Cardiac muscle cell (in vitro differentiated cells and primary cell): ENCODE data around the gene SF3B1. TPM values are rescaled to one million over a fixed set of nuclear protein-coding genes. Genes with fewer than 3 reads are reported as not detected.
"Not testable (repeated sequence)": the region's sequence is repeated elsewhere in the genome, so short reads cannot be mapped to it uniquely, and the experiment has no call there.

Experiments
- DNase-seq, 2 donors: peaks; one replicate each; pipeline versions ENCODE4 v3.0.0 to v3.0.0-alpha.2; 2010 to 2017; ENCODE audit warnings: low read depth in 1 of 2, low spot score in 1 of 2
- H3K27ac ChIP-seq: fragments of 200-600 bp; sonication (generic); 2 replicates; pipeline ENCODE4 v1.5.1; 2016
- H3K27me3 ChIP-seq: fragments of 200-600 bp; sonication (generic); 2 replicates; pipeline ENCODE4 v1.6.0; 2016; ENCODE audit warnings: control low read depth
- H3K36me3 ChIP-seq: fragments of 200-600 bp; sonication (generic); 2 replicates; pipeline ENCODE4 v1.5.1; 2016; ENCODE audit warnings: control low read depth
- H3K4me1 ChIP-seq: fragments of 200-600 bp; sonication (generic); 2 replicates; pipeline ENCODE4 v1.8.1; 2017; ENCODE audit warnings: low read depth, mild to moderate bottlenecking, mixed run types
- H3K4me3 ChIP-seq: fragments of 200-600 bp; sonication (generic); 2 replicates; pipeline ENCODE4 v1.5.1; 2016; ENCODE audit warnings: mild to moderate bottlenecking
- H3K9me3 ChIP-seq: fragments of 200-600 bp; sonication (generic); 2 replicates; pipeline ENCODE4 v1.5.1; 2017; ENCODE audit warnings: low read depth, mild to moderate bottlenecking, control low read depth
- polyA plus RNA-seq: library from polyadenylated mRNA; unstranded; fragments of >200 nt; fragmentation: Nextera tagmentation; extraction: Ambion mirVana; gene quantifications from 2 replicates; pipeline ENCODE4 v1.2.1, GENCODE V29; 2016
- total RNA-seq: library from RNA; depleted of rRNA; stranded (reverse); fragments of >200 nt; gene quantifications from 2 replicates; pipeline ENCODE4 v1.2.3, GENCODE V29; 2016
- TF ChIP-seq, protein P1 (sequence below): IDR thresholded peaks from 2 replicates; pipeline ENCODE4 v1.5.1; 2012; ENCODE audit warnings: low read depth, mild to moderate bottlenecking, low read length

Gene SF3B1
- total and polyA plus RNA-seq, 2 experiments from 2014 or later, result 218 to 463 TPM

DNA sequence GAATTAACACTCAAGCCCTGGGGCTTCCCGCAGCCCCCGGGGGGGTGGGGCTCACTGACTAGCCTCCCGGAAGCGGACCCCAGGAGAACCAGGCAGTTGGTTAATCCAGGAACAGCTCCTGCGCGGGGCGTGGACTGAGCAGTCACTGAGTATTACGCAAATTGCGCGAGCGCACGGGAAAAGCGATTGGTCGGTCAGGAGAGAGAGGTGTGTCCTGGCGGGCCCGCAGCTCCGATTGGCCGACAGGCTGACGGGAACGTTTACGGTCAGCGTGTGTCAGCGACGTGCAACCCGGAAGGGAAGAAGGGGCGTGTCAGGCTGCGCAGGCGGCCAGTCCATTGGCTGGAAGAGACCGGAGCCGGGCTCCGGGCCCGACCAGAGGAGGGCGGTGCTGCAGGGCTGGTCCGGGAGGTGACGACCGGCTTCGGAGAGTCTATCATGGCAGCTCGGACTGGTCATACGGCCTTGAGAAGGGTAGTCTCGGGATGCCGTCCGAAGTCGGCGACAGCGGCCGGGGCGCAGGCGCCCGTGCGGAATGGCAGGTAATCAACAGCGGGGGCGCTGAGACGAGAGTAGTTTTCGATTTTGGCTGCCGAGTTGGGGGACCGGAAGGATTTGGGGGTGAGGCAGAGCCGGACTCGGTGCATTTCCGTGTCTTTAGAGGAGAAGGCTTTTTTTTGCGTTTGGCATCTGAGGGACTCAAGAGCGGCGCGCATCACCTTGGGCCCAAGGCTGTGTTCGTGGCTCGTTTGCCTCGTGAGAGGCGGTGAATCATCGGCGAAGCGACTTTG is 18.5 kb upstream of the SF3B1 start, which contains the start of gene COQ10B:
Gene COQ10B (plus strand): TSS at position 430 of the 791 bp plus-strand sequence. CDS start 9 bp downstream, at position 439.
- TF ChIP-seq, protein P1, sequence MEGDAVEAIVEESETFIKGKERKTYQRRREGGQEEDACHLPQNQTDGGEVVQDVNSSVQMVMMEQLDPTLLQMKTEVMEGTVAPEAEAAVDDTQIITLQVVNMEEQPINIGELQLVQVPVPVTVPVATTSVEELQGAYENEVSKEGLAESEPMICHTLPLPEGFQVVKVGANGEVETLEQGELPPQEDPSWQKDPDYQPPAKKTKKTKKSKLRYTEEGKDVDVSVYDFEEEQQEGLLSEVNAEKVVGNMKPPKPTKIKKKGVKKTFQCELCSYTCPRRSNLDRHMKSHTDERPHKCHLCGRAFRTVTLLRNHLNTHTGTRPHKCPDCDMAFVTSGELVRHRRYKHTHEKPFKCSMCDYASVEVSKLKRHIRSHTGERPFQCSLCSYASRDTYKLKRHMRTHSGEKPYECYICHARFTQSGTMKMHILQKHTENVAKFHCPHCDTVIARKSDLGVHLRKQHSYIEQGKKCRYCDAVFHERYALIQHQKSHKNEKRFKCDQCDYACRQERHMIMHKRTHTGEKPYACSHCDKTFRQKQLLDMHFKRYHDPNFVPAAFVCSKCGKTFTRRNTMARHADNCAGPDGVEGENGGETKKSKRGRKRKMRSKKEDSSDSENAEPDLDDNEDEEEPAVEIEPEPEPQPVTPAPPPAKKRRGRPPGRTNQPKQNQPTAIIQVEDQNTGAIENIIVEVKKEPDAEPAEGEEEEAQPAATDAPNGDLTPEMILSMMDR, result peak; percentile 34
- Histone ChIP-seq H3K9me3 (no peaks in the 10 kb centered on the region), H3K36me3 (no peaks in the 10 kb centered on the region), H3K27me3 (no peaks in the 10 kb centered on the region), H3K4me3 (peak within 1 kb of the TSS; percentile 90), H3K4me1 (peaks cover 8% of the 10 kb centered on the region), H3K27ac (peak within 1 kb of the TSS; percentile 97)
- peak; percentile 100 for DNase-seq

DNA sequence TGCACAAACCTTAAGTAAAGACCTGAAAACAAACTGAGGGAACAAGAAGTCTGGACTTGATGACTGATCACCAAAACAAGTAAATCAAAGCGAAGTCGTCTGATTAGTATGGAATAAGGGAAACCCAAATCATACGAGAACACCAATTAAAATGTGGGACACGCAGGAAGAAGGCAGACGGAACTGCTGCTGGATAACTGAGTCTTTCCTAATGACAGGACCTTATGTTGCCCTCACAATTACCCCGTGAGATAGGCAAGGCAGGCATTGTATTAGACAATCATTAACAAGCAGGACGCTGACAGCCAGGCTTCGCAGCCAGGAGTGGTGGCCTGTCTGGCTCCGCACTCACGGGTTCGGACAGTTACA is 17.9 kb upstream of the SF3B1 start:
- Histone ChIP-seq H3K36me3 (no peaks in the 10 kb centered on the region), H3K4me1 (peaks cover 8% of the 10 kb centered on the region), H3K27ac (peak overlapping the region; percentile 79), H3K9me3 (no peaks in the 10 kb centered on the region), H3K4me3 (peak overlapping the region; percentile 35), H3K27me3 (no peaks in the 10 kb centered on the region)
- DNase-seq, result no peak
- TF ChIP-seq, protein P1, result no peak

GRCh38 chr2:197450935-197451358 is 16.1 kb upstream of the SF3B1 start:
- DNase-seq, H3K27ac ChIP-seq, H3K27me3 ChIP-seq, H3K36me3 ChIP-seq, H3K4me1 ChIP-seq, H3K9me3 ChIP-seq, H3K4me3 ChIP-seq: not testable (repeated sequence)

DNA sequence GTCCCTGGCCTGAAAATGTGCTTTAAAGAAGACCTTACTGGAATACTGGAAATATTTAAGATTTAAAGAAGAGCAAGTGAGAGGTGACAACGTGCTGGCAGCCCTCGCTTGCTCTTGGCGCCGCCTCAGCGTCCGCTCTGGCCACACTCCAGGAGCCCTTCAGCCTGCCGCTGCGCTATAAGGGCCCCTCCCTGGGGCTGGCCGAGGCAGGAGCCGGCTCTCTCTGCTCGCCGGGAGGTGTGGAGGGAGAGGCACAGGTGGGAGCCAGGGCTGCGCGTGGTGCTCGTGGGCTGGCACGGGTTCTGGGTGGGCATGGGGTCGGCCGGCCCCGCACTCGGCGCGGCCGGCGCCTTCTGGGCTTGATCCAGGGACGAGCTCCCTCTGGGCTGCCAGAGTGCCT is 15.6 kb upstream of the SF3B1 start:
- H3K36me3 ChIP-seq, result no peaks in the 10 kb centered on the region
- H3K27ac ChIP-seq, result no peak overlapping the region
- H3K4me3 ChIP-seq, result no peak overlapping the region
- TF ChIP-seq, protein P1, result no peak
- H3K27me3 ChIP-seq, result no peaks in the 10 kb centered on the region
- H3K4me1 ChIP-seq, result peaks cover 8% of the 10 kb centered on the region
- H3K9me3 ChIP-seq, result no peaks in the 10 kb centered on the region
- DNase-seq, result no peak

GRCh38 chr2:197446844-197447243 is 12.0 kb upstream of the SF3B1 start:
- TF ChIP-seq, protein P1, result no peak
- DNase-seq, result no peak
- no peaks in the 10 kb centered on the region for H3K9me3 ChIP-seq
- no peaks in the 10 kb centered on the region for H3K4me1 ChIP-seq
- H3K27ac ChIP-seq, result no peak overlapping the region
- H3K4me3 ChIP-seq, result no peak overlapping the region
- no peaks in the 10 kb centered on the region for H3K27me3 ChIP-seq
- H3K36me3 ChIP-seq, result no peaks in the 10 kb centered on the region

DNA sequence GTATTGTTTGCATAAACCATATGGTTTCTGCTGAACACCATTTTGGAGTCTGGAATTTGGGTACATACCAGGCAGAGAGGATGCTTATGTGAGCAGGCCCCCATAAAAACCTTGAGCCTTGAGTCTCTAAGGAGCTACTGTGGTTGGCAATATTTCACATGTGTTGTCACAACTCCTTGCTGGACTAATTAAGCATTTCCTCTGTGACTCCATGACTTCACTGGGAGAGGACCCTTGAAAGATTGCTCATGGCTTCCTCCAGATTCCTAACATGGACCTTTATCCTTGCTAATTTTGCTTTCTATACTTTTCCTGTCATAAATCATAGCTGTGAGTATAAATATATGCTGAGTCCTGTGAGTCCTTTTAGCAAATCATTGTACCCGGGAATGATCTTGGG is 10.9 kb upstream of the SF3B1 start:
- Histone ChIP-seq H3K4me1 (no peaks in the 10 kb centered on the region), H3K27me3 (no peaks in the 10 kb centered on the region), H3K36me3 (no peaks in the 10 kb centered on the region), H3K9me3 (no peaks in the 10 kb centered on the region), H3K27ac (no peak overlapping the region), H3K4me3 (no peak overlapping the region)
- no peak for DNase-seq
- TF ChIP-seq, protein P1, result no peak
